HG03442 (cell line): Measurements from ENCODE around the gene PDZRN3.

Source experiments
- ATAC-seq: cut with Tn5 transposase; IDR thresholded peaks from one replicate; pipeline ENCODE4 v1.9.1; 2021; ENCODE audit warnings: mild to moderate bottlenecking, moderate library complexity; ENCODE audit not compliant: unreplicated experiment

PDZRN3 gene

DNA sequence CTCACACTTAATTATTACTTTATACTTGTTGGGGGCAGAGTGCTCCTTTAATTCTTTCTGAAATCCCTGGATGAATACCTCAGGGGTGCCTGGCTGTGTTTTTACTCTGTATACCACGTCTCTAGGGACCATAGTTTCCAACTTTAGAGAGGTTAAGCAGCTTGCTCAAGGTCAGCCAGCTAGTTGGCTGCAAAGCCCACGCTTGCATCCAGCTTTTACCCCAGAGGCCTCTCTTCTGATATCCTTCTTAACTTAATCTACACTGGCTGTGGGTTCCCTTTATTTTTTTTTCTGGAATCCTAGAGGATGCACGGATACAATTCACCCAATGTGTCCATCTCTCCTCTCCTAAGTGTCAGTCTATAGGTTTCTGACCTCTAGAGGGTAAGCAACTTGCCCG lies 1.4 kb downstream of the PDZRN3 start:
- ATAC-seq, result no peak

- ATAC-seq, result no peak
These were observed 2.5 kb downstream of the PDZRN3 start for GRCh38 chr3:73622091-73622805.

DNA sequence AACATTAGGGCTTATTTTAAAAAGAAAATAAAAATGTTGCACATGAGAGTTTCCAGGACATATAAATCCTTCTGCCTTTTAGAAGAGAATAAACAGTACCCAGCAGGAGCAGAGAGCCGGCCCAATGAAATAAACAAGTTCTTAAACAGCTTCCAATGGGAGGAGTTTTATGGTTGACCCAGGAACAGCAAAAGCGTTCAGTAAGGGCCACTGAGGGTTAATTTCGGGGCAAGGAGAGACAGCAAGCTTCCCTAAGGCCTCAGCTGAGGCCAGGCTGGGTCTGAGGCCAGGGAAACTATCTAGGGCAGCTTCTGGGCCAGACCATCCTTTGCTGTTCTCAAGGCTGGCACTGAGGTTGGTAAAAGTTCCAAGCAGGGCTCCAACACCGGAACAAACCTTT lies 3.4 kb downstream of the PDZRN3 start:
- no peak for ATAC-seq

- ATAC-seq, result no peak
These were observed 6.3 kb downstream of the PDZRN3 start for GRCh38 chr3:73618461-73618860.

GRCh38 chr3:73616056-73616455 lies 8.7 kb downstream of the PDZRN3 start:
- no peak for ATAC-seq

GRCh38 chr3:73614419-73614818 lies 10.3 kb downstream of the PDZRN3 start:
- no peak for ATAC-seq

GRCh38 chr3:73611176-73611575 lies 13.6 kb downstream of the PDZRN3 start:
- ATAC-seq, result no peak

DNA sequence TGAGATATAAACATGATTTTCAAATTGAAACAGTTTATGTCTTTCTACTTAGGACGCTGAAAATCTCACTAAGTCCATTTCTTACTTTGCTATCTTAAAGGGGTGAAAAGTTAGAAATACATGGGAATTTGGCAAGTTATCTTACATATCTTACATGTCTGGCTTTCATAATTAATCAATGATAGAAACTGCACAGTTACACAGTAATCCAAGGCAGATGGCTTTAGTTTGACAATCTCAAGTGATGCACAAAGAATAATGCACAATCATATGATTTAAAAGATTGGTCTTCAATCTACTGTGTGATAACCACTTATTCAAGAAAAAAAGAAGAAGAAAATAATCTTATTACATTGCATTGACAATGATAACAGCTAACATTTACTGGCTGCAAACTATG lies 14.2 kb downstream of the PDZRN3 start:
- no peak for ATAC-seq

DNA sequence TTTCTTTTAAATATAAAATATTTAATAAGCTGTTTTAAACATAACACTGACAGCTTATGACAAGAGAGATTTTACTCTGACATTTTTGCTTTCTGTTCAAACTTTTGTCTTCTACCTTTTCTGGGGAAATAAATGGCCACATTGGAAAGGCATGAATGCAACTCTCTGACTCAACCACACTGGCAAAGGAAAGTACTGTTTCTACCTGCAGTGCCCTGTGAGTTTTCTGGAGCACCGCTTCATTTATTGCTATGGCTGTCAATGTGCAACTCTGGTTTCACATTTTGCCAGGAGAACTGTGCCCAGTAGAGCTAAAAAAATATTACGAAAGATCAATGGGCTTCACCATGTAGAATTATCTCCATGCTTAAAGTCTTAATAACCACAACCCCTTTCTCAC lies 15.1 kb downstream of the PDZRN3 start:
- ATAC-seq, result no peak

DNA sequence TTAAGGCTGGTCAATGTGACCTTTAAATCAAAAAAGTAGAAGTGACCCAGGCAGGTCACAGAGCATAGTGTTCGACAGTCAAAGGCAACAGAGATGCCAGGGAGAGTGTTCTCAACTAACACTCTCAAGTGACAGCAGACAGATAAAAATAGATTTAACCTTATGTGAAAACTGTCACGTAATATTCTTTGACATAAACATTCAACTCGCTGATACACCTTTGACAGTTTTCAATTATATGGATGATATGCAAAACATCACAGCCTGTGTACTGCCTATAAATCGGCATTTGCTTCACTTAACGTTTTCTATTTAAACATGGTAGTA lies 15.5 kb downstream of the PDZRN3 start:
- no peak for ATAC-seq

DNA sequence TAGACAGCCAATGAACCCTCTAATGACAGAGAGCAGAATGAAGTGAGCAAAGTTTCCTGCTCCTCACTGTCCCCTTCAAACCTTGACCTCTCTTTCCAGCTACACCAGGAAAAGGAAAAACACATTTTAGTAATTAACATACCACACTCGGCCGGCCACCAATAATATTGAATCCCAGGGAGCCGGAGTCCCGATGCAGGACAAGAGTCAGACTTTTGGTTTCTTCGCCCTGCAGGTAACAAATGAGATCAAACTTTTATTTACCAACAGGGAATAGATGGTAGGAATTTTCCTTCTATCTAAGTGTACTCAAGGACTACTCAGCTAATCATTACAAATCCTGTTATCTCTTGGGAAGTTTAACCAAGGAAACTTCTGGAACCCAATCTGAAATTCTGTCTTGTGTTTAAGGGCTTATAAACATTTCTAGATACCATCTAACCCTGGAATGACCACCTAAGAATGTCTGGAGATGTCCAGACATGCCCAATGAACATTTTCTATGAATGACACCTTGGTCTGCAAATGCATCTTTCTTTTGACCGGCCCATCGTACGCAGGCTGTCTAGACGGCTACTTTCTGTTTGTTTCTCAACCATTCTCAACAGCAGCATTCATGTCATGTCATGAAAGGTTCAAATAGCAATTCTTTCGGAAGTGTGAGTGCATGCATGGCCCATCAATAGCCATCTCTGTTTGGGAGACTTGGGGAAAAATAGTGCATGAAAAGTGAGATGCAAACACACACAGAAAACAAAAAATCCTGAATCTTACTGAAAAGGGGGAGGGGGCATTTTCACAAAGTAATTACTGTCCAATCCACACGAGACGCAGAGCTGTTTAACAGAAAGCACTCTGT lies 16.1 kb downstream of the PDZRN3 start:
- ATAC-seq, result no peak

- no peak for ATAC-seq
These were observed 18.9 kb downstream of the PDZRN3 start for GRCh38 chr3:73605861-73606260.

DNA sequence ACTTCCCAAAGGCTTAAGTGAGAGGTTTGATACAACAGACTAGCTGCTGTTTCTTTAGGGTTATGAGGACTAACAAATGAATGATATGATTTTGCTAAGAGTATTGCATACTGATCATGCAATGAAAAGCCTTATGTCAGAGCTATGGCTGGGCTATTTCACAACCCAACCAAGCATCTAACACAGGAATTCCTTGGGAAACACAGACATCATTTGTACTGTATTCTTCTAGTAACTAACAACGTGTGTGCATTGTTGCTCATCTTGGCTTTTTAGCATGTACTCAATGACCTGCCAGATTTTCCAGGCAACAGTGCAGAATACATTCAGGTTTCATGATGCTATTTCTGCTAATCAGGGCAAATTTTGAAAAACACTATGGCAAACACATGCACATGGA lies 19.3 kb downstream of the PDZRN3 start:
- no peak for ATAC-seq

GRCh38 chr3:73604451-73604850 lies 20.3 kb downstream of the PDZRN3 start:
- ATAC-seq, result no peak

DNA sequence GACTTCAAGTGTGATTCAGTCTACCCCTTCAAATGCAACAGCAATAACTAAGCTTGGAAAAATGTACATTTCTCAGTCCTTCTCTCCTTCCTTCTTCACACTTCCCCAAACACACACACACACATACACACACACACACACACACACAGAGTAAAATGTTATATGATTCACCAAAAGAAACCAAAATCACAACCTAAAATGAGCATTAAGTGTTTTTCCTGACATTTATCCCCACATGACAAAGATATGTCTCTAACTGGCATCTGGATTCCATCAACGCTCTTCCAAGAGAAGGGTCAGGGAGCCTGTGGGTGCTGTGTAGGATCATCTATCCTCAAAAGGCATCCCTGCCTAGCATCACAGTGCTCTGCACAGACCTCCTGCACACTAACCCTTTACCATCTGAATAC lies 21.0 kb downstream of the PDZRN3 start:
- ATAC-seq, result no peak

DNA sequence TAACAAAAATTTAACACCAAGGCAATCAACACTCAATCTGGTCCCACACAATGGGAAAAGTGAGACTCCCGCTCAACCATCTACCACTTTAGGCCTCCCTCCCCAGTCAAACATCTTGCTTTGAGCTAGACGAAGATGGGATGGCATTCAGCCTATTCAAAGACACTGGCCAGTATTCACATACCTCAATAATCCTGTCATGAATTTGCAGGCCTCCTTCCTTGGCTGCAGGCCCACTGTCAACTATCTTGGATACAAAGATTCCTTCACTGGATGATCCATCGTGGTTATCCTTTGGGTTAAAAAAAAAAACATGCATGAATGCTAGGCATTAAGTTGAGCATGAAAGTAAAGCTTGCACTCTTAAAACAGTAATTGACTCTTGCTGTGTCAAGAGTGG lies 22.6 kb downstream of the PDZRN3 start:
- ATAC-seq, result no peak

GRCh38 chr3:73601481-73601880 lies 23.3 kb downstream of the PDZRN3 start:
- ATAC-seq, result no peak

DNA sequence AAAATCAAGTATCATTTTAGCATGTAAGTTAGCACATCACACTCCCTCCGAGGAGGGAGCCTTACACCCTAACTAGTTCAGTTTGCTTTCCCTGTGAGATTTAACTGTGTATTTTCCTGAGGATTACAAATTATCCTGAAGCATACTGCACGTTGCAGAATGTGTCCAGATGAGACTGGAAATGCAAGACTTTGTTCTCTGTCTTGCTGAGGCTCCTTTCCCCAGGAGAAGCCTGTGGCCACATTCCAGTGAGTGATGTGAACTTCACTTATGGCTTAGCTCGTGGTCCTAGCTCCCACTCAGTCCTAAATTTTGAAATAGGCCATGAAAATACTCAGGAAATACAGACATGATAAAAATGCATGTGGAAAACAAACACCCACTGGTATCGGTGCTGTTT lies 23.7 kb downstream of the PDZRN3 start:
- no peak for ATAC-seq

GRCh38 chr3:73600293-73600938 lies 24.3 kb downstream of the PDZRN3 start:
- ATAC-seq, result no peak

DNA sequence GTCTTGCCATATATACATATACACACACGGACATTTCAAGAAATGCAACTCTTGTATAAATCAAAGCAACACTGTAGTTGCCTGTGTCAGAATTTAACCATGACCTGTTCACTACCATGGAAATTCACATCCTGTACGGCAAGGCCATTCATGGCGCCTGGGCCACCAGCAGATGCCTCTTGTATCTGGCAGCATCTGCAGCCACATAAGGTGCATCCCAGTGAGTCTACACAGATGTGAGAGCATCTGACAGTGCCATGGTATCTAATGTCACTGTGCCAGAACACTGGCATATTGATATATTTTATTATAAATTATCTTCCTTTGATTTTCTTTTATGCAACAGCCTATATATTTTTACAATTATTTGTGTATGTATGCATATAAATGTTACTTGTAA lies 25.1 kb downstream of the PDZRN3 start:
- ATAC-seq, result no peak

- no peak for ATAC-seq
These were observed 27.3 kb downstream of the PDZRN3 start for GRCh38 chr3:73597476-73597875.
